Esophagus squamous epithelium (tissue), 5 donors: ENCODE measurements around the gene SMAP2. TPM values are rescaled to one million over a fixed set of nuclear protein-coding genes. Genes with fewer than 3 reads are reported as not detected.

ENCODE experiments used
- DNase-seq: peaks from one replicate; lab custom pipeline; 2025; lab: John Stamatoyannopoulos, UW
- H3K27ac ChIP-seq, 4 donors: fragments of 200-600 bp; sonication (generic); one replicate each; pipeline ENCODE4 v1.5.1; 2016 to 2019; ENCODE audit warnings: mild to moderate bottlenecking in 1 of 4
- H3K27me3 ChIP-seq, 4 donors: fragments of 200-600 bp; sonication (generic); 1 replicate in 3 of 4; 2 replicates in 1 of 4; pipeline versions ENCODE4 v1.5.1 to v1.6.0; 2017 to 2021; ENCODE audit warnings: antibody characterized with exemption in 1 of 4
- H3K36me3 ChIP-seq, 3 donors: fragments of 200-600 bp; sonication (generic); one replicate each; pipeline ENCODE4 v1.5.1; 2016 to 2019
- H3K4me1 ChIP-seq, 3 donors: fragments of 200-600 bp; sonication (generic); one replicate each; pipeline ENCODE4 v1.5.1; 2017 to 2019
- H3K4me3 ChIP-seq, 4 donors: fragments of 200-600 bp; sonication (generic); 1 replicate in 3 of 4; 2 replicates in 1 of 4; pipeline ENCODE4 v1.5.1; 2016 to 2019; ENCODE audit warnings: mild to moderate bottlenecking in 2 of 4, moderate library complexity in 1 of 4
- H3K9me3 ChIP-seq, 3 donors: fragments of 200-600 bp; sonication (generic); one replicate each; pipeline ENCODE4 v1.5.1; 2016 to 2019
- CTCF ChIP-seq, 6 experiments: fragments of 450-650 bp in 4 of 6; fragments of 200-600 bp in 2 of 6; sonication (generic) in 2 of 6; IDR thresholded peaks; one replicate each; pipeline ENCODE4 v1.5.1; 2016 to 2019; ENCODE audit warnings: antibody characterized with exemption in 6 of 6, mild to moderate bottlenecking in 4 of 6, moderate library complexity in 4 of 6
- POLR2A ChIP-seq, 4 donors: fragments of 450-650 bp; IDR thresholded peaks; one replicate each; pipeline ENCODE4 v1.6.1; 2017; ENCODE audit warnings: antibody characterized with exemption in 4 of 4, mild to moderate bottlenecking in 4 of 4, moderate library complexity in 3 of 4
- WGBS, 2 donors: methylation state at CpG; one replicate each; pipeline ENCODE4 v1.1.5; 2018; 5-methylcytosine and 5-hydroxymethylcytosine counted together
- intact Hi-C: fragments of 100-400 bp; cut with DNase I; formaldehyde crosslinking; loops from one replicate; pipeline ENCODE4 v1.15.0; 2022
- total RNA-seq, 4 donors: library from RNA; depleted of rRNA; stranded (reverse); fragments of >200 nt; gene quantifications; one replicate each; pipeline ENCODE4 v1.1.0, GENCODE V29; 2016
- donor health status: DM: yes; HTN: yes; CAD: no.

The SMAP2 gene
- total RNA-seq, 4 donors from 2014 or later, result 15.1 to 34.9 (median 23.8) TPM

GRCh38 chr1:40389871-40390560 lies 16.5 kb downstream of the SMAP2 start:
- H3K4me1 ChIP-seq, result peaks cover 9 to 87% (median 48%) of the 10 kb centered on the region in 3 donors
- H3K4me3 ChIP-seq, result peak overlapping the region in 2 of 4 donors; percentile 12 to 18
- DNase-seq, result no peak
- TF ChIP-seq POLR2A (IDR thresholded peaks at IDR 0.05), result peak in 1 of 4 donors; percentile 19
- no peak for TF ChIP-seq CTCF (IDR thresholded peaks at IDR 0.05)
- 45 to 55% methylated on average over 3 to 4 of the region's 4 CpGs for WGBS, 2 donors
- no peaks in the 10 kb centered on the region for H3K9me3 ChIP-seq
- intact Hi-C loops, result no loop called here
- H3K36me3 ChIP-seq, result peaks cover 0 to 8% (median 0%) of the 10 kb centered on the region in 3 donors
- H3K27me3 ChIP-seq, result no peaks in the 10 kb centered on the region
- peak overlapping the region; percentile 32 to 91 (median 78) for H3K27ac ChIP-seq

- H3K9me3 ChIP-seq, result no peaks in the 10 kb centered on the region
- intact Hi-C loops, result no loop called here
- DNase-seq, result no peak
- no peaks in the 10 kb centered on the region for H3K27me3 ChIP-seq
- H3K4me3 ChIP-seq, result peak overlapping the region in 1 of 4 donors; percentile 18
- peaks cover 0 to 8% (median 0%) of the 10 kb centered on the region in 3 donors for H3K36me3 ChIP-seq
- peaks cover 9 to 80% (median 48%) of the 10 kb centered on the region in 3 donors for H3K4me1 ChIP-seq
- no peak for TF ChIP-seq POLR2A (IDR thresholded peaks at IDR 0.05)
- TF ChIP-seq CTCF (IDR thresholded peaks at IDR 0.05), result no peak
- H3K27ac ChIP-seq, result peak overlapping the region; percentile 32 to 91 (median 78)
- 80 to 94% methylated on average over 3 of the region's 3 CpGs for WGBS, 2 donors
These were observed 17.3 kb downstream of the SMAP2 start for GRCh38 chr1:40390857-40391256.

GRCh38 chr1:40391688-40392145 lies 18.2 kb downstream of the SMAP2 start:
- WGBS, 2 donors, result 67 to 71% methylated on average over 1 of the region's 1 CpG
- Histone ChIP-seq H3K4me3 (no peak overlapping the region), H3K27me3 (no peaks in the 10 kb centered on the region), H3K9me3 (no peaks in the 10 kb centered on the region), H3K4me1 (peaks cover 9 to 74% (median 45%) of the 10 kb centered on the region in 3 donors), H3K36me3 (peaks cover 0 to 8% (median 0%) of the 10 kb centered on the region in 3 donors), H3K27ac (peak overlapping the region; percentile 37 to 91 (median 78))
- no peak for DNase-seq
- TF ChIP-seq CTCF (IDR thresholded peaks at IDR 0.05) (no peak), POLR2A (IDR thresholded peaks at IDR 0.05) (peak in 1 of 4 donors; percentile 43)
- intact Hi-C loops, result no loop called here

- TF ChIP-seq POLR2A (IDR thresholded peaks at IDR 0.05) (no peak), CTCF (IDR thresholded peaks at IDR 0.05) (no peak)
- Histone ChIP-seq H3K36me3 (peaks cover 0 to 8% (median 0%) of the 10 kb centered on the region in 3 donors), H3K4me1 (peaks cover 9 to 69% (median 41%) of the 10 kb centered on the region in 3 donors), H3K27me3 (no peaks in the 10 kb centered on the region), H3K9me3 (no peaks in the 10 kb centered on the region), H3K27ac (peak overlapping the region; percentile 37 to 91 (median 78)), H3K4me3 (no peak overlapping the region)
- intact Hi-C loops, result no loop called here
- DNase-seq, result no peak
- WGBS, 2 donors, result 54 to 60% methylated on average over 3 of the region's 3 CpGs
These were observed 18.7 kb downstream of the SMAP2 start for GRCh38 chr1:40392221-40392620.

GRCh38 chr1:40393173-40393572 lies 19.6 kb downstream of the SMAP2 start:
- peaks cover 0 to 8% (median 0%) of the 10 kb centered on the region in 3 donors for H3K36me3 ChIP-seq
- intact Hi-C loops, result no loop called here
- no peaks in the 10 kb centered on the region for H3K9me3 ChIP-seq
- peak in 1 of 4 donors; percentile 66 for TF ChIP-seq POLR2A (IDR thresholded peaks at IDR 0.05)
- TF ChIP-seq CTCF (IDR thresholded peaks at IDR 0.05), result no peak
- peak overlapping the region; percentile 9 to 91 (median 64) for H3K27ac ChIP-seq
- WGBS, 2 donors, result 71 to 78% methylated on average over 3 of the region's 3 CpGs
- peaks cover 4 to 60% (median 38%) of the 10 kb centered on the region in 3 donors for H3K4me1 ChIP-seq
- H3K27me3 ChIP-seq, result no peaks in the 10 kb centered on the region
- no peak for DNase-seq
- H3K4me3 ChIP-seq, result no peak overlapping the region
